GM19463 (cell line): ENCODE measurements around the gene CARD11.
"Not testable (repeated sequence)": the region's sequence is repeated elsewhere in the genome, so short reads cannot be mapped to it uniquely, and the experiment has no call there.

Experiments
- ATAC-seq: cut with Tn5 transposase; IDR thresholded peaks from one replicate; pipeline ENCODE4 v1.9.1; 2021; ENCODE audit warnings: mild to moderate bottlenecking, moderate library complexity; ENCODE audit not compliant: unreplicated experiment

Gene CARD11

DNA sequence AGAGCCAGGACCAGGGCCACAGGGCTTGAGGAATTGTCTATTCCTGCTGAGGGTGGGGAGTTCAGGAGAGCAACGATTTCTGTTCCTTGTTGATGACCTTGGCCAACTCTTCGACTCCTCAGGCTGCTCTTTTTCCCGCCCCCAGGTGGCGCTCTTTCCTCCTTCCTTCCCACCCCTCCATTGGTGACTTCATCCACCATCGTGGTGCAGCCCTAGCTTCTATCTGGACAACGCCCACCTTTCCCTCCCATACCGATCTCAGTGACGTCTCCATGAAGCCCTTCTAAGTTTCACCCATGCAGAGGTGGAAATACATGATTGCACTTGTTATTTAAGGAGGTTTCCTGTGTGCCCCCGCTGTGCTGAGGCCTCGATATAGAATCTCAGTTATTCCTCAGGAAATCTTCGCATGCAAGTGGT, 22.1 kb upstream of the CARD11 start:
- ATAC-seq: peak; percentile 27

DNA sequence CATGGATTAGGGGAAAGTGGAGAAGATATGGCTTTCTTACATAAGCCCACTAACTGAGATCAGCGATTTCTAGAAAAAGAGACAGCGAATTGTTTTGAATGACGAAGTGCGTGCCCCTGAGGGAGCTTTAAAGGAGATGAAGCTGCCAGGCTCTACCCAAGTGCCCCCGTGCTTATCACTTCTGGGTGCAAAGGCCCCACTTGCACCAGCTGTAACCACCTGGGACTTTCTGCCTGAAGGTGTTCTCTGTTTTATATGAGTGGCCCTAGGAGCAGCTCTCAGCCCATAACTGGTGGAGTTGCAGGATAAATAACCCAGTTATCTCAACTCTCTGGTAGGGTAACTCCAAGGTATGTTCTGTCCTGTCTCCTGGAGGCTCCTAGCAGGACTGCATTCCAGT, 20.4 kb upstream of the CARD11 start:
- ATAC-seq: no peak

- peak; percentile 95 for ATAC-seq
Observed at GRCh38 chr7:3063016-3063753, 19.5 kb upstream of the CARD11 start.

DNA sequence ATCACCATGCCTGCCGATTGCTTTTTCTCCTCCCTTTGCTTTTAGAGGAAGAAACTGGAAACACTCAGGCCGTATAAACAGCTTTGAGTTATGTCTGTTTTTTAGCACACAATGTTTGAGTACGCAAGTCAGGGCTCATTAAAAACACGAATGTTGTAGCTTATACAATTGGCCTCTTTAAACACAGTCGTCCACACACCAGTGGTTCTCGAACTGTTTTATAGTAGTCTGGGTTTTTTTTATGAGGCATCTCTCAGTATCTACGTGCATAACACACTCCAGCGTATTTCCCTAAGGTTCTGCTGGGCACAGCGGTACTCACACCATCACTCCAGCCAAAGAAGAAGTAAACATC, 13.4 kb upstream of the CARD11 start:
- ATAC-seq: no peak

DNA sequence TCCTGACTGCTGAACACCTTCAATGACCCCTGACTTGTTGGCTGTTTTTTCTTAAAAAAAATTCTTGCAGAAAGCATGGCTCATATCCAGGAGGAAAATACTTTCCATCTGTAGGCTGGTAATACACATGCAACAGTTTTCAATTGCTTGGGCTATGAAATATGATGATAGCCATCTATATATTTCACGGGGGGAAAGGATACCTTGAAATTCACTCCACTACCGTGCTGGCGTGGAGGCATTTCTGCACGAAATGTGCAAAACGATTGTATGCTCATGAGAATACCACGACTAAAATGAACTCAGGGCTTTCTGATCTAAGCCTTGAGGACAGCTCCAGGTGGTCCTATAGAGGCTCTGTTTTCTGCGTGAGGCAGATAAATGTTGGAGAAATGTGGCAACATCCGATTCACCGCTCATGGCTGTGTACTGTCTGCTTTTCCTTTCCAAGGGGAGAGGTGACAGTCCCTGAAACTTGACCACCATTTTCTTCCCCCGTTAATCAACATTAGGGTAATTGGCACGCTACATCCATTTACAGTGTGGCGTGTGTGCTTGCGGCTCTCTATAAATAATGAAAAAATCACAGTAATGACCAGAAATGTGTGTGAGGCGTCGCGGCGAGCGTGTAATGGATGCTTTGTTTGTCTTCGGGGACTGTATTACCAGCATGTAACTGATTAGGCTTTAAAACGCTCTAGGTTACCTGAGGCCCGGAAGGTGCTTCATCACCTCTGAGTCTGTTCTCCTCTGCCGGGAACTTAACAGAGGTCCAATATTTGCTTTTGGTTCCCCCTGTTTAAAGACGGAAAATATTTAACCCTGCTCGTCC, 12.8 kb upstream of the CARD11 start:
- no peak for ATAC-seq

- ATAC-seq: no peak
Observed at GRCh38 chr7:3055626-3056025, 12.0 kb upstream of the CARD11 start.

DNA sequence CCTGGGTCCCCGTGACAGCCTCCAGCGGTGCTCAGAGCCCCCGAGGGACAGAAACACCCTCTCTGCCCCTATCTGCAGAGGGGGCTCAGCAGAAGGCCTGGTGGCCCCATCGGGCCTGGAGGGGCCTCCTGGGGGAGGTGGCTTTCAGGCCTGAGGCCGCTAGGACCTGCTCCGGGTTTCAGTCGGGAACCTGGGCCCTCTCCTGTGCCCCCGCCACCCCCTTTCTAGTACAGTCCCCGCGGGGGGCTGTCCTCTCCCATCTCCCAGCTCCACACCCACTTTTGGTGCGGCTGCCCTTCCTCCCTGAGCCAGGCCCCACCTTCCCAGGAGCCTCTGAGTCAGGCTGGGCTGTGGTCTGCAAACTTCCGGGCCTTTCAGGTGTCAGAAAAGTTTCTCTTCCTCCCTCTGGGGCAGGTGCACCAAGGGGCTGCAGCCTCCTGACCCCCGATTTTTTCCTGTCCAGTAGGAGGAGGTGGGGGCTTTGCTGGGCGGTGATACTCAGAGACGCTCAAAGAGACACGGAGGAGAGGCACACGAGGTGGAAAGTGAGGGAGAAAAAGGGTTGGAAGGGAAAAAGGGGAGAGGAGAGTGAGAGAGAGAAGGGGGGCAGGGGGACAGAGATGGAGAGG, 692 bp downstream of the CARD11 start:
- ATAC-seq: peak; percentile 72

- ATAC-seq: no peak
Observed at GRCh38 chr7:3041986-3042675, 1.5 kb downstream of the CARD11 start.

DNA sequence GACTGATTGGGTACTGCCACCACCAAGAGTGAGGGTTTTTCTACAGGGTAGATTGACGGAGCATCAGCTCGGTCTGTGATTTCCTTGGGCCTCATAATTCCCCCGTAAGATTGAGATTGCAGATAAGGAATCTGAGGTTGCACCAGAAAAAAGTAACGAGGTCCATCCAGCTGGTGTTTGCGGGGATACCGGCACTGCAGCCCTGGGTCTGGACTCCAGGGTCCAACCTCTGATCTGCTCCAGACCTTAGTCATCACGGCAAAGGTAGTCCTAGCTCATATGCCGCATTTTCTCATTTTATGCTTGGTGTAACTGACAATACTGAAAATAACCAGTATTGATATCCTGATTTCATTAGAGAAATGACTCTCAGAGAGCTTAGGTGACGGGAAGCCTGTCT, 3.9 kb downstream of the CARD11 start:
- ATAC-seq: no peak

- ATAC-seq: not testable (repeated sequence)
Observed at GRCh38 chr7:3038011-3038410, 5.7 kb downstream of the CARD11 start.

DNA sequence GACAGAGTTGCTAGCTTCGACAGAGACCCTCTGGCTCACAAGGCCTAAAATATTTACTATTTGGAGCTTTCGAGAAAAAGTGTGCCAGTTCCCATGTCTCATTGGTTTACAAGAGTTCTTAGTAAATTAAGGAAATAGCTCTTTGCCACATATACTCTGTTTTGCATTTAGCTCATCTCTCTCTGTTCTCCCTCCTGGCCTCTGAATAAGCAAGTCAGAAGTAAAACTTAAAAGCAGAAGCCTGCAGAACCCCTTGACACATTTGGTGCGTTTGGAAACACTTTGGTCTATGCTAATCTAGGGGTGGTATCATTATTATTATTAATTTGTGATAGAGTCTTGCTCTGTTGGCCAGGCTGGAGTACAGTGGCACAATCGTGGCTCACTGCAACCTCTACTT, 6.4 kb downstream of the CARD11 start:
- ATAC-seq: no peak

GRCh38 chr7:3034591-3035150, 9.0 kb downstream of the CARD11 start:
- ATAC-seq: no peak

DNA sequence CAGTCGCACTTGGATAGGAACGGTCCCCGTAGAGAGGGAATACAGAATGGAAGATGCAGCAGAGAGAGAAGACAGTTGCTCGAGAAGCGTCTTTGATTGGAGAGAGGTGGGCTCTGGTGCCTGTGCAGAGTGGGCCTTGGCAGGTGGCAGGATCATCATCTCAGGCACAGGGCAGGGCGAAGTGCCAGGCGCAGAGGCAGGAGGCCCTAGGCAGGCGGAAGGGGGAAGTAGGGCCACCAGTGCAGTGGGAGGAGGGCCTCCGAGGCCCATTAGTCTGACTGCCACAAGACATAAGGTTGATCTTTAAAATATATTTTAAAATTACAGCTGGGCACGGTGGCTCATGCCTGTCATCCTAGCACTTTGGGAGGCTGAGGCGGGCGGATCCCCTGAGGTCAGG, 10.1 kb downstream of the CARD11 start:
- no peak for ATAC-seq

GRCh38 chr7:3033136-3033535, 10.5 kb downstream of the CARD11 start:
- no peak for ATAC-seq

GRCh38 chr7:3032256-3032655, 11.4 kb downstream of the CARD11 start:
- no peak for ATAC-seq

- no peak for ATAC-seq
Observed at GRCh38 chr7:3029138-3029537, 14.5 kb downstream of the CARD11 start.

- ATAC-seq: no peak
Observed at GRCh38 chr7:3028758-3029093, 14.9 kb downstream of the CARD11 start.

GRCh38 chr7:3028071-3028757, 15.5 kb downstream of the CARD11 start:
- no peak for ATAC-seq

DNA sequence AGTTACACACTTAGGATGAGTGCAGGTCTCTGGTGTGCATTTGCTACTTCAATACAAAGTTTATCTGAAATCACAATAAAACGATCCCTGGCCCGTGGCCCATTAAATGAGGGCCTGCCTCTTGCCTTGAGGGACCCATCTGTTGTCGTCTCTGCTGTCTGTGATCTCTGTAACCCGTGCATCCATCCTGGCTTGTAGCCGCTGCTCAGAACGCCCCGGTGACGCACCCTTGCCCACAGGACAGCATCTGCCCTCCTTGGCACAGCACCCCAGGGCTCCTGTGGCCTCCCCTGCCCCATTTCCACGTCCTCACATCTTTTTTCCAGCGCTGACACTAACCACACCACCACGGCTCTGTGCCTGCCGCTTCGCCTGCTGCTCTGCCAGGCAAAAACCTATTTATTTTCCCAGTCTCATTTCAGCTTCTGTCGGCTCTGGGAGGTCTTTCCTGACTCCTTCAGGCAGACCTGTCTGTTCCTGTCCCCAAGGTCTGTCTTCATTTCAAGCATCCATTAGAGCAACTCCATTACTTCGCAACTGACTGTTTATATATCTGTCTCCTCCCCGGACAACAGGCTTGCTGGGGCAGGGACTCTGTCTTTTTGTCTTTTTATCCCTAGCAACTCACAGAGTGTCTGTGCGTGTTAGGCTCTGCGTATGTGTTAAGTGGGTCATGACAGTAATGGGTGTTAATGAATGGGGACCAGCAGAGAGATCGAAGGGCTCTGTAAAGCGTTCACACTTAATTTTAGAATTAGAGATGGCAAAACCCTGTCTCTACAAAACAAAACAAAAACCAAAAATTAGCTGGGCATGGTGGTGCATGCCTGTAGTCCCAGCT, 16.4 kb downstream of the CARD11 start:
- ATAC-seq: no peak

DNA sequence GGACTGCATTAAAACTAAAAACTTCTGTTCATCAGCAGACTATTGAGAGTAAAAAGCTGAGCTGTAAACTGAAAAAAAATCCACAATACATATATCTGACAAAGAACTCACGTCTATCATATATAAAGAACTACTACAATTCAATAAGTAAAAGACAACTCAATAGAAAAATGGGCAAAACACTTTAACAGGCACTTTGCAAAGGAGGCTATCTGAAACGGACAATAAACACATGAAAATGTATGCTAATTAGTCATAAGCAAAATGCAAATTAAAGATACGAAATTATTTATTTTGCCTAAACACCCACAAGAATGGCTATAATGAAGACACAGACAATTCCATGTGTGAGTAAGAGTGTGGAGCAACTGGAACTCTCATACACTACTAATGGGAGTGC, 18.1 kb downstream of the CARD11 start:
- ATAC-seq: no peak
